T follicular helper cell (primary cell): ENCODE results near the gene TPSD1.
"Not testable (repeated sequence)": the region's sequence is repeated elsewhere in the genome, so short reads cannot be mapped to it uniquely, and the experiment has no call there.

ENCODE experiments used
- DNase-seq: peaks from one replicate; pipeline ENCODE4 v3.0.0-alpha.2; 2020; ENCODE audit warnings: low read depth
- total RNA-seq, 2 experiments: gene quantifications; one replicate each; lab custom pipeline; 2026; lab: John Stamatoyannopoulos, UW

TPSD1 gene
- 0 reads per million in 2 experiments for total RNA-seq

DNA sequence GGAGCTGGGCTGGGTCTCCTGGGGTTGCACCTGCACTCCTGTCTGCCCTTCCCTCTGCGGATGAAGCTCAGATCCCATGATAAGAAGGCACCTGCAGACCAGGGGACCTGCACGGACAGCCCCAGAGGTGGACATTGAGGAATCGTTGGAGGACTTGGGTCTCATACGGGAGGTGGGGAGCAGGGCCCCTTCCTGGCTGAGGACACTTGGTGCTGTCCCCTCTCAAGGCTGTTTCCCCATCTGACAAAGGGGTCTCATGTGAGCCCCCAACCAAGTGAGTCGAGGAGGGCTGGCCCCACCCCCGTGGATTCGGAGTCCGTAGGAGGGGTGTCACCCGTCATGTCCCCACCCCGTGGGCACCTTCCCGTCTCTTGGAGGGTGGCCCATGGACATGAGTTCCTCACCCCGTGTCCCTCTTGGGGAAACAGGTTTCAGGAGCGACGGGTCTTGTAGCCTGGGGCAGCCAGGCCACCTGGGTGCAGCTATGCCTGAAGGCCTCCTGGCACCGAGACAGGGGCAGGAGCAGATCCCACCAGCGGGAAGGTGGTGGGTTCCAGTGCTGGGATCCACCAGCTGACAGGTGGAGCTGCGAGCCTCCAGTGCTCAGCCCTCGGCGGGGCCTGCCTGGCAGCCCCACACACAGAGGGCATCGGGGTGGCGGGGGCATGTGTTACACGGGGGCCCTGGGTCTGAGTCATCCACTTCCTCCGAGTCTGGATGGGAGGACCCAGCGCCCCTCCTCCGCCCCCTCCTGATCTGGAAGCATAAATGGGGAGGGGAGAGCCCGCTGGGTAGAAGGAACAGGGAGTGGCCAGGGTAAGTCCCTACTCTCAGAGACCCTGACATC lies at the start of gene TPSD1:
Gene TPSD1 (plus strand): TSS at position 794 of the 847 bp plus-strand sequence. CDS start 212 bp downstream, outside the sequence.
- not testable (repeated sequence) for DNase-seq

DNA sequence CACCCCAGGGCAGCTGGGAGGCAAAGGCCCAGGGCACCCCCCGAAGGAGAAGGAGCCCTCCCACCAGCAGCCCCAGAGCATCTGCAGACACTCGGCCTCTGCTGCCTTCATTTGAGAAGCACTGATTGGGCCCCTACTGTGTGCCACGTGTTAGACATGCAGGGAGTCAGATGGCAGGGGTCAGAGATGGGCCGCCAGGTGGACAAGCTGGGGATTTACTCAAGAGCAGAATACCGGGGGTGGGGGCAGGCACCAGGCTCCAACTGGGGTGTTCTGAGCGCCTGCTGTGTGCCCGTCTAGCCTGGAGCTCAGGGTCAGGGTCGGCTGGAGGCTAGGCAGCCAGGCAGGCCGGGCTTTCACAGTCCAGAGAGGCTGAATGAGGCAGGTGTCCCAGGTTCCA lies 49.5 kb upstream of the TPSD1 start:
- DNase-seq: no peak

GRCh38 chr16:1206786-1207185 lies 49.1 kb upstream of the TPSD1 start:
- DNase-seq: peak; percentile 12

DNA sequence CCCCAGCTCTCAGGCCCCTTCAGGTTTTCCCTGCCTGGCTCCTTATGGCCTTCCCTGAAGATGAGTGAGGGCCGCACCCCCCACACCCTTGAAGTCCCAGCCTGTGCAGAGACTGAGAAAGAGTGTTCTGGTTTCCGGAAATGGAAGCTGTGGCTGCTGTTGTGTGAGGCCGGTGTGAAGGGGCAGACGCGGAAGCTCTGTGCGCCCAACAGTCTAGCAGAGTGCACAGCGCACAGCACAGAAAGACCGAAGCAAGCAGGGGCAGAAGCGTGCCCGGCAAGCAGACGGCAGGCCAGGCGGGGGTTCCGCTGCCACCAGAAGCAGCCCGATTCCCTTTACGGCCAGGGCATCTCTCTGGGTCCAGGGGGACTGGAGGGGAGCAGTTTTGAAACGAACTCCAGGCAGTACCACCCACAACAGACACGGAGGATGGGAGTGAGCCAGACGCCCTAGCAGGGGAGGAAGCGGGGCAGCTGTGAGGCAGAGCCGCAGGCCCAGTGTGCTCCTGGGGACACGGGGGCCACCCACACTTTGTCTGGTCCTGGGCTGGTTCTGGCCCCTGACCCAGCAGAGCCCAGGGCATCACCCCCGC lies 47.5 kb upstream of the TPSD1 start:
- no peak for DNase-seq

GRCh38 chr16:1209081-1209480 lies 46.8 kb upstream of the TPSD1 start:
- DNase-seq: no peak

DNA sequence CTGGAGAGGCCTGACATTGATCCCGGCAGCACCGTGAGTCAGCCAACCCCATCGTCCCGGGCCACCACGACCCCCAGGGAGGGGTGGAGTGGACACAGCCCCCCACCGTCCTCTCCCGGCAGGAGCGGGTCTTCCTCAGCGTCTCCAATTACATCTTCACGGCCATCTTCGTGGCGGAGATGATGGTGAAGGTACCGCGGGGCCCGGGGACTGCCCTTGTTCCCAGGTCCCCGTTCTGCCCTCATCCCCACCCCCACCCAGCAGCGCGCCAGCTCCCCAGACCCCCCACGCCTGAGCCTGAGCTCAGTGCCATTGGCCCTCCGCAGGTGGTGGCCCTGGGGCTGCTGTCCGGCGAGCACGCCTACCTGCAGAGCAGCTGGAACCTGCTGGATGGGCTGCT lies 45.4 kb upstream of the TPSD1 start:
- no peak for DNase-seq

GRCh38 chr16:1211451-1212268 lies 44.2 kb upstream of the TPSD1 start:
- no peak for DNase-seq

DNA sequence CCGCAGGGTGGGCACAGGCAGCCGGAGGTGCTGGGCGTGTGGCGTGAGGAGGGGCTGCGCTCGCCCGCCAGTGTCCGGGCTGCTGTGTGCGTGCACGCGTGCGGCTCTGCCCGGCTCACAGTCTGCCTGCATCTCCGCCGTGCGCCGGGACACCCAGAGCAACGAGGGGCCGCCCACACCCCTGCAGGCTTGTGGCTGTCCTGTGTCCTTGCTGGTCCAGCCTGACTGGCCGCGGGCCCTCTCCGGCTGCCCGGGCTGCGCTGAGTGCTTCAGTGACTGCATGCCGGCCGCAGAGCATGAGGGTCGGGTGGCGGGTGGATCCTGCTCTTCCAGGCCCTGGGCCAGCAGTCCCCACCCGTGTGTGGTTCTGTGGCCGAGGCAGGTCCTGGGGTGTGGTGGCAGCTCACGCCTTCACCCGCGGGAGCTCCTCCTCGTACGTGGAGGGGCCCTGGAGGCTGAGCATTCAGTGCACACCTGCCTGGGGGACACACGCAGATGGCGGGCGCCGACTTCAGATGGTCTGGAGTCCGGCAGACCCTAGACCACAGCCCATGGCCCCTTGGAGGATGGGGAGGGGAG lies 43.2 kb upstream of the TPSD1 start:
- no peak for DNase-seq

DNA sequence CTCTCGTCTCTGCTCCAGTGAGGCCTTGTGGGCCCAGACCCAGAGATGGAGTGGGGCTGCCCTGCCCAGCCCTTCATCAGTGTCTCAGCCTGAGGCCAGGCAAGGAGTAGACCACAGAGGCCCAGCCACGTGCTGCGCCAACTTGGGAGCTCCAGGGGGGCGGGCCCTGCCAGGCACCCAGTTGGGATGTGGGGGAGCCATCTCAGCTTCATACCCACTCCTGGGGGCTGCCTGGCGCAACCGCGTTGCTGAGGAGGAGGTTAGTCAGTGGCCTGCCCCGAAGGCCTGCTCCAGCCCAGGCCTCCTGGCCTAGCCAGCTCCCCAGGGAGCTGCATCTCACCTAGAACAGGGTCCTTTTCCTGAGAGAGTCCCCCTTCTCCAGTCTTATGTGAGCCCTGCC lies 42.6 kb upstream of the TPSD1 start:
- no peak for DNase-seq

GRCh38 chr16:1213796-1214372 lies 42.0 kb upstream of the TPSD1 start:
- DNase-seq: no peak

DNA sequence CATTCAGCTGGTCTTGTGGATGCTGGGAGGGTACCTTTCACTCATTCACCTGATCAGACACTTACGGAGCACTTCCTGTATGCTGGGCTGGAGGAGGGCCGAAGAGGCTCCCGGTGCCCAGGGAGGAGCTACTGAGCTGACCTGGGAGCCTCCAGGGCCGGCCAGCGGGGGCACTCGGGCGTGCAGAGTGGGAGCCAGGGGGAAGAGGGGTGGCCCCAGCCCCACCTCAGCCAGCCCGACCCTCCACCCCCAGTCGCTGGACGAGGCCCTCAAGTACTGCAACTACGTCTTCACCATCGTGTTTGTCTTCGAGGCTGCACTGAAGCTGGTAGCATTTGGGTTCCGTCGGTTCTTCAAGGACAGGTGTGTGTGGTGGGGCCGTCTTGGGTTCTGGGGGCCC lies 41.1 kb upstream of the TPSD1 start:
- DNase-seq: no peak

- DNase-seq: no peak
These were observed 40.1 kb upstream of the TPSD1 start for GRCh38 chr16:1215574-1216295.

DNA sequence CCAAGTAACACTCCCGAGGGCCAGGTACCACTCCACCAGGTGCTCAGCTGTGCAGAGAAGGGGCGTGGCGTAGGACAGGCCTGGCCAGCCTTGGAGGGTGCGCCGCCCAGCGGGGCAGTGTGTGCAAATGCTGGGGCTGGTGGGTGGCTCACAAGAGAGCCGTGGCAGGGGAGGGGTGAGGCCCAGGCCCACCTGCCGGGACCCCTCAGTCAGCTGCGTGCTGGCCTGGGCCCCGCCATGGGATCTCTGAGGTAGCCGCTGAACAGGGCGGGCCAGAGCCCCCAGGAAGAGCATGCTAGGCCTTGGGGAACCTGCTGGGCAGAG lies 39.6 kb upstream of the TPSD1 start:
- DNase-seq: no peak

GRCh38 chr16:1216681-1217400 lies 39.0 kb upstream of the TPSD1 start:
- DNase-seq: no peak

DNA sequence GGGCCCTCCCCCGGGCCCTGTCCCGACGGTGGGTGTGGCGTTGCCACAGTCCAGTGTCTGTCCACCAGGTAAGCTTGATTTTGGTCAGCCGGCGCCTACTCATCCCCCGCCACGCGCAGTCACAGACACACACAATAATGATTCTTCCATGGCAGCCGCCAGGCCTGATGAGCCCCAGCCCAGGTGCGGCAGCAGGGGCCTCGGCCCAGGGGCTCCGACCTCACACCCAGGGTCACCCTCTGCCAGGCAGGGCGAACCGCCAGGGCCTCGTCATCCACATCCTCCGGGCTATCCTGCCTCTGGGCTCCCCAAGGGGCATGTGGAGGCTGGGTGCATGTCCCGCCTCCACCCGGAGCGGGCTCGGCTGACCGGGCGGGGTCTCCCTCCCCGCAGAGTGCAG lies 38.3 kb upstream of the TPSD1 start:
- no peak for DNase-seq

- DNase-seq: no peak
These were observed 37.6 kb upstream of the TPSD1 start for GRCh38 chr16:1218061-1218929.

GRCh38 chr16:1218930-1219611 lies 36.8 kb upstream of the TPSD1 start:
- no peak for DNase-seq

DNA sequence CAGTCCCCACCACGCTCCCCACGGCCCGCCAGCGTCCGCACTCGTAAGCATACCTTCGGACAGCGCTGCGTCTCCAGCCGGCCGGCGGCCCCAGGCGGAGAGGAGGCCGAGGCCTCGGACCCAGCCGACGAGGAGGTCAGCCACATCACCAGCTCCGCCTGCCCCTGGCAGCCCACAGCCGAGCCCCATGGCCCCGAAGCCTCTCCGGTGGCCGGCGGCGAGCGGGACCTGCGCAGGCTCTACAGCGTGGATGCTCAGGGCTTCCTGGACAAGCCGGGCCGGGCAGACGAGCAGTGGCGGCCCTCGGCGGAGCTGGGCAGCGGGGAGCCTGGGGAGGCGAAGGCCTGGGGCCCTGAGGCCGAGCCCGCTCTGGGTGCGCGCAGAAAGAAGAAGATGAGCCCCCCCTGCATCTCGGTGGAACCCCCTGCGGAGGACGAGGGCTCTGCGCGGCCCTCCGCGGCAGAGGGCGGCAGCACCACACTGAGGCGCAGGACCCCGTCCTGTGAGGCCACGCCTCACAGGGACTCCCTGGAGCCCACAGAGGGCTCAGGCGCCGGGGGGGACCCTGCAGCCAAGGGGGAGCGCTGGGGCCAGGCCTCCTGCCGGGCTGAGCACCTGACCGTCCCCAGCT lies 35.7 kb upstream of the TPSD1 start:
- no peak for DNase-seq
